GM10266 (cell line): ENCODE measurements around the gene MAP2K1.

Experiments
- DNase-seq: peaks from one replicate; pipeline ENCODE4 v3.0.0; 2012; ENCODE audit errors: extremely low spot score
- CTCF ChIP-seq: IDR thresholded peaks from 2 replicates; pipeline ENCODE4 v1.5.1; 2012; ENCODE audit warnings: mild to moderate bottlenecking, low read depth; ENCODE audit not compliant: control insufficient read depth, insufficient read depth; ENCODE audit errors: missing control alignments

The MAP2K1 gene

GRCh38 chr15:66482539-66482938, 95.8 kb downstream of the MAP2K1 start:
- no peak for TF ChIP-seq CTCF
- DNase-seq = no peak

GRCh38 chr15:66483131-66483566, 96.4 kb downstream of the MAP2K1 start:
- no peak for TF ChIP-seq CTCF
- no peak for DNase-seq

- no peak for TF ChIP-seq CTCF
- no peak for DNase-seq
Observed at GRCh38 chr15:66484539-66485112, 97.9 kb downstream of the MAP2K1 start.

GRCh38 chr15:66486887-66487286, 100.2 kb downstream of the MAP2K1 start:
- no peak for DNase-seq
- TF ChIP-seq CTCF = no peak

GRCh38 chr15:66488525-66488924, 101.8 kb downstream of the MAP2K1 start:
- TF ChIP-seq CTCF = no peak
- DNase-seq = no peak

GRCh38 chr15:66489179-66489791, 102.6 kb downstream of the MAP2K1 start:
- no peak for TF ChIP-seq CTCF
- DNase-seq = no peak

GRCh38 chr15:66491846-66492245, 105.1 kb downstream of the MAP2K1 start:
- no peak for TF ChIP-seq CTCF
- DNase-seq = no peak
